GM19351 (cell line): ENCODE results near the gene MEIS2.

Experiments
- ATAC-seq: cut with Tn5 transposase; IDR thresholded peaks from one replicate; pipeline ENCODE4 v1.9.1; 2021; ENCODE audit warnings: mild to moderate bottlenecking, moderate library complexity; ENCODE audit not compliant: unreplicated experiment

The MEIS2 gene

GRCh38 chr15:36841193-36841592, 259.2 kb downstream of the MEIS2 start:
- no peak for ATAC-seq
